ENCODE data around the gene STRN4.
"Not testable (repeated sequence)": the region's sequence is repeated elsewhere in the genome, so short reads cannot be mapped to it uniquely, and the experiment has no call there.

Gene STRN4

GRCh38 chr19:46775642-46776258 is 29.5 kb upstream of the STRN4 start:
- DNase-seq (ENCODE audit: low read depth): no peak

- no peak for DNase-seq (ENCODE audit: low read depth)
Measured at GRCh38 chr19:46773018-46773399, 26.8 kb upstream of the STRN4 start.

GRCh38 chr19:46772170-46773017 is 26.1 kb upstream of the STRN4 start:
- no peak for DNase-seq (ENCODE audit: low read depth)

- DNase-seq (ENCODE audit: low read depth): not testable (repeated sequence)
Measured at GRCh38 chr19:46768746-46769145, 22.5 kb upstream of the STRN4 start.

- no peak for DNase-seq (ENCODE audit: low read depth)
Measured at GRCh38 chr19:46766569-46767317, 20.5 kb upstream of the STRN4 start.

- DNase-seq (ENCODE audit: low read depth): no peak
Measured at GRCh38 chr19:46764817-46765291, 18.6 kb upstream of the STRN4 start.

GRCh38 chr19:46762245-46762890 is 16.1 kb upstream of the STRN4 start:
- DNase-seq (ENCODE audit: low read depth): no peak

GRCh38 chr19:46761418-46761831 is 15.2 kb upstream of the STRN4 start:
- DNase-seq (ENCODE audit: low read depth): no peak

- not testable (repeated sequence) for DNase-seq (ENCODE audit: low read depth)
Measured at GRCh38 chr19:46760897-46761296, 14.6 kb upstream of the STRN4 start.

- no peak for DNase-seq (ENCODE audit: low read depth)
Measured at GRCh38 chr19:46760363-46760762, 14.1 kb upstream of the STRN4 start.

GRCh38 chr19:46759817-46760333 is 13.6 kb upstream of the STRN4 start:
- DNase-seq (ENCODE audit: low read depth): no peak

- no peak for DNase-seq (ENCODE audit: low read depth)
Measured at GRCh38 chr19:46759206-46759605, 13.0 kb upstream of the STRN4 start.

GRCh38 chr19:46756544-46756888 is 10.3 kb upstream of the STRN4 start:
- DNase-seq (ENCODE audit: low read depth): no peak

GRCh38 chr19:46755853-46756543 is 9.7 kb upstream of the STRN4 start:
- DNase-seq (ENCODE audit: low read depth): no peak

GRCh38 chr19:46755077-46755852 is 9.0 kb upstream of the STRN4 start:
- DNase-seq (ENCODE audit: low read depth): no peak

- DNase-seq (ENCODE audit: low read depth): peak; percentile 39
Measured at GRCh38 chr19:46753420-46754155, 7.3 kb upstream of the STRN4 start.

- DNase-seq (ENCODE audit: low read depth): peak; percentile 63
Measured at GRCh38 chr19:46748325-46749109, 2.3 kb upstream of the STRN4 start.

GRCh38 chr19:46745521-46746280 is 549 bp downstream of the STRN4 start, which contains the start of gene FKRP:
Gene FKRP (plus strand): TSS chr19:46746057. CDS start chr19:46755451, 9,394 bp downstream.
- DNase-seq (ENCODE audit: low read depth): peak; percentile 19
